Progenitor cell of endocrine pancreas (in vitro differentiated cells): ENCODE results near the gene SEC14L3. TPM values are rescaled to one million over a fixed set of nuclear protein-coding genes. Genes with fewer than 3 reads are reported as not detected.

Experiments
- DNase-seq: peaks from one replicate; pipeline ENCODE4 v3.0.0; 2021; ENCODE audit warnings: low spot score; ENCODE audit not compliant: unreplicated experiment
- H3K27ac Mint-ChIP-seq: 2 replicates; pipeline ENCODE4 v1.8.0; 2021; ENCODE audit warnings: mild to moderate bottlenecking, moderate library complexity, mixed read lengths
- H3K27me3 Mint-ChIP-seq: 2 replicates; pipeline ENCODE4 v1.8.0; 2021; ENCODE audit warnings: mixed read lengths
- H3K36me3 Mint-ChIP-seq: 2 replicates; pipeline ENCODE4 v1.8.0; 2022; ENCODE audit warnings: mixed read lengths; ENCODE audit not compliant: insufficient read depth
- H3K4me1 Mint-ChIP-seq: 2 replicates; pipeline ENCODE4 v1.8.0; 2021; ENCODE audit warnings: low read depth, mixed read lengths
- H3K4me3 Mint-ChIP-seq: 2 replicates; pipeline ENCODE4 v1.8.0; 2021; ENCODE audit warnings: low read depth, mild to moderate bottlenecking, moderate library complexity, mixed read lengths
- H3K9me3 Mint-ChIP-seq: 2 replicates; pipeline ENCODE4 v1.8.0; 2021; ENCODE audit warnings: low read depth, mixed read lengths
- total RNA-seq: library from RNA; stranded (reverse); gene quantifications from 2 replicates; pipeline ENCODE4 v1.2.1, GENCODE V29; 2021
- TF ChIP-seq, protein P1 (sequence below): fragments of 200-600 bp; sonication (generic); IDR thresholded peaks from one replicate; pipeline ENCODE4 v1.5.0; 2021; ENCODE audit warnings: antibody characterized with exemption, mild to moderate bottlenecking; ENCODE audit not compliant: unreplicated experiment

Gene SEC14L3
- total RNA-seq, 1 donor from 2014 or later = not detected

DNA sequence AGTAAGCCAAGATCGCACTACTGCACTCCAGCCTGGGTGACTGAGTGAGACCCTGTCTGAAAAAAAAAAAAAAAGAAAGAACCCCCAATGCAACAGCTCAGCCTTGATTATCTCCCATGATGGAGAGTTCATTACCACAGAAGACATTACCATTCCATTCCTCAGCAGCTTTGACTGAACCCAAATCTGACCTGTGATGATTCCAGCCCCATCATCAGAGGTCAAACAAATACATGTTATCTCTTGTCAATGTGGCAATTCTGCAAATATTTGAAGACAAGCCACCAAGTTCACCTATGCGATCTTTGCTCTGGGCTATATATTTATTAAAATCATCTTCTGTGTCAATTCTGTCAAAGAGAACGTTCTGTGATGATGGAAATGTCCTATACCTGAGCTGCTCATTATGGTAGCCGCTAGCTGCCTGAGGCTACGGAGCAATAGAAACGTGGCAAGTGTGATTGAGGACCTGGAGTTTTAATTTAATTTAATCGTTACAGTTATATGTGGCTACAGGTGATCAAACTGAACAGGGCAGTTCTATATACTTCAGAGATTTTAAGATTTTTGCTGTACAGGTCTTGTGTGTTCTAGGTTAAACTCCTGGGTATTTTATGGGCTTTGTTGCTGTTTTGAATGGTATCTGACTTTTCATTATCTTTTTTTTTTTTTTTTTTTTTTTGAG lies 25.8 kb upstream of the SEC14L3 start:
- no peak overlapping the region for H3K27ac Mint-ChIP-seq
- H3K27me3 Mint-ChIP-seq = peaks cover 11% of the 10 kb centered on the region
- H3K4me3 Mint-ChIP-seq = no peak overlapping the region
- H3K36me3 Mint-ChIP-seq = no peaks in the 10 kb centered on the region
- DNase-seq = no peak
- no peaks in the 10 kb centered on the region for H3K4me1 Mint-ChIP-seq
- TF ChIP-seq, protein P1, sequence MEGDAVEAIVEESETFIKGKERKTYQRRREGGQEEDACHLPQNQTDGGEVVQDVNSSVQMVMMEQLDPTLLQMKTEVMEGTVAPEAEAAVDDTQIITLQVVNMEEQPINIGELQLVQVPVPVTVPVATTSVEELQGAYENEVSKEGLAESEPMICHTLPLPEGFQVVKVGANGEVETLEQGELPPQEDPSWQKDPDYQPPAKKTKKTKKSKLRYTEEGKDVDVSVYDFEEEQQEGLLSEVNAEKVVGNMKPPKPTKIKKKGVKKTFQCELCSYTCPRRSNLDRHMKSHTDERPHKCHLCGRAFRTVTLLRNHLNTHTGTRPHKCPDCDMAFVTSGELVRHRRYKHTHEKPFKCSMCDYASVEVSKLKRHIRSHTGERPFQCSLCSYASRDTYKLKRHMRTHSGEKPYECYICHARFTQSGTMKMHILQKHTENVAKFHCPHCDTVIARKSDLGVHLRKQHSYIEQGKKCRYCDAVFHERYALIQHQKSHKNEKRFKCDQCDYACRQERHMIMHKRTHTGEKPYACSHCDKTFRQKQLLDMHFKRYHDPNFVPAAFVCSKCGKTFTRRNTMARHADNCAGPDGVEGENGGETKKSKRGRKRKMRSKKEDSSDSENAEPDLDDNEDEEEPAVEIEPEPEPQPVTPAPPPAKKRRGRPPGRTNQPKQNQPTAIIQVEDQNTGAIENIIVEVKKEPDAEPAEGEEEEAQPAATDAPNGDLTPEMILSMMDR = no peak
- no peaks in the 10 kb centered on the region for H3K9me3 Mint-ChIP-seq

DNA sequence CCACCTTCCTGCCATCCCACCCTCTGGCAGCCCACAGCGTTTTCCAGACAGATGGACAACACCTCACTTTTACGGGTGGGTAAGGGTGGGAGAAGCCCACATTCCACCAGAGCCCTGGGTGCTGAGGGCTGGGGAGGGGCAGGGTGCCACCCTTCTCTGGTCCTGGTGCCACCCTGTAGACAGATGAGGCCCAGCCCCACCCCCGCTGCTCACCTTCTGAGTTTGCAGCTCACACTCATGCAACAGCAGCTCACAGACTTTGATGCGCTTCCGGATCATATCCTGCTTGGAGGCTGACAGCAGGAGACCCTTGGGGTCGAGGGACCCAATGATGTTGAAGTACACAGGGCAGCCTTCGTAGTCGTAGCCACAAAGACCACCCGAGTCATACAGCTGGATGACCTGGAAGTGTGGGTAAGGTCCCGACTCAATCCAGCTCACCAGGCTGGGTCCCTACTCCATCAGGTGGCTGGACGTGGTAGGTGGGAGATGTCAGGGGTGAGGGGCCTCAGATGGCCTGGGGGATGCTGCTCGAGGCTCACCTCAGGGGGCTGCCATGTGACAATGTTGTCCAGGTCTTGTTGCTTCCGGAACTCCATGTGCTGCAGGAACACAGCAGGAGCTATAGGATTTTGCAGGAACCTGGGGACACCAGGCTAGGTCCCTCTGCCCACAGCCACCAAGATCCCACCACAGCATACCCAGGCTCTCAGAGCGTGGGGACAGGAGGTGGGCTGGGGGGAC lies 23.4 kb upstream of the SEC14L3 start:
- H3K9me3 Mint-ChIP-seq = no peaks in the 10 kb centered on the region
- no peak overlapping the region for H3K27ac Mint-ChIP-seq
- H3K4me1 Mint-ChIP-seq = no peaks in the 10 kb centered on the region
- no peaks in the 10 kb centered on the region for H3K36me3 Mint-ChIP-seq
- H3K4me3 Mint-ChIP-seq = no peak overlapping the region
- DNase-seq = no peak
- H3K27me3 Mint-ChIP-seq = peaks cover 14% of the 10 kb centered on the region
- TF ChIP-seq, protein P1 = no peak

DNA sequence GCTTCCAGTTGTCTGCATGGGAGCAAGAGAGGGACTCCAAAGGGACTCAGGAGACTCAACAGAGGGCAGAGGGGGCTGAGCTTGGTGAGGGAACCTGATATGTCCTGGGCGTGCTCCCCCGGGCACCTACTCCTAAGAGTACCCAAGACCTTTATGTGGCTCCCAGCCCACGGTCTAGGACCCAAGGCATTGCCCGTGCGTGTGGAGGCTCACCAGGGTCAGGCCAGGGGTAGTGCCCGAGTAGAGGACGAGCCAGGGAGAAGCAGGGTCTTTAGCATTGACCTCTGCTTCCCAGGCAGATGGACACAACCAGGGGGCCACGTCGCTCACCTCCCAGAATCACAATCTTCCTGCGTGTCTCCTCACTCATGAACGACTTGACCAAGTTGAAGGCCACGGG lies 20.3 kb upstream of the SEC14L3 start:
- no peaks in the 10 kb centered on the region for H3K36me3 Mint-ChIP-seq
- H3K27ac Mint-ChIP-seq = no peak overlapping the region
- H3K4me3 Mint-ChIP-seq = no peak overlapping the region
- no peaks in the 10 kb centered on the region for H3K4me1 Mint-ChIP-seq
- H3K27me3 Mint-ChIP-seq = peaks cover 6% of the 10 kb centered on the region
- no peak for DNase-seq
- TF ChIP-seq, protein P1 = no peak
- H3K9me3 Mint-ChIP-seq = no peaks in the 10 kb centered on the region

DNA sequence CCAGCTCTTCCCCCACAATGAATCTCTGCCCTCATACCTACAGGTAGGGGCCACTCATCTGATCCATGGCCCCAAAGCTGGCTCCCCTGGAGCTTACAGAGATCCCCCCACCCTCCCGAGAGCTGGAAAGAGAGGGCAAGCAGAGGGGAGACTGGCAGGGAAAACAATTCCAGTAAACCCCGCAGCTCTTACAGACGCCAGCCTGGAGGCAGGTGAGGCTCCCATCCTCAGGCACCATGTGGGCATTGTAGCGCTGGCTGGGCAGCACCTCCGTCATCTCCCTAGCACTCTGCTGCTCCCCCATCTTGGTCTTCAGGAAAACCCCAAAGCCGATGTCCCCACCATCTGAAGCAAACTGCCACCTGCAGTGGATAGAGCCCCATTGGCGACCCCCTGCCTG lies 19.6 kb upstream of the SEC14L3 start:
- Mint-ChIP-seq H3K4me3 (no peak overlapping the region), H3K27me3 (peaks cover 6% of the 10 kb centered on the region), H3K27ac (no peak overlapping the region), H3K9me3 (no peaks in the 10 kb centered on the region), H3K36me3 (no peaks in the 10 kb centered on the region), H3K4me1 (no peaks in the 10 kb centered on the region)
- DNase-seq = no peak
- TF ChIP-seq, protein P1 = no peak

DNA sequence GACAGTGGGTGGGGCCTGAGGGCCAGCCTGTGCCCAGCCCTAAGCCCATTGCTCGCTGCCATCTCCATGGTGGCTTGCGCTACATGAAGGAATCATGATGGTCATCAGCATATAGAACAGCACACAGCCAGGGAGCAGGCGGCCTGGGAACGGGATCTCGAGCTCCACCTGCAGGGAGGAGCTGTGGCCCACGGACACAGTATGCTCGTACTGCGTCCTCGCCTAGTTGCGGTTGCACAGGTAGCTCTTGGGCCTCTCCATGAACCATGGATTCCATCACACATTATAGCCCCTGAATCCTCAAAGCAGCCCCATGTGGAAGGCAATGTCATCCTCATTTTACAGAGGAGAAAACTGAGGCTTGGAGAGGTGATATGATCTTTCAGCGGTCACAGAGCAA lies 18.6 kb upstream of the SEC14L3 start:
- Mint-ChIP-seq H3K36me3 (no peaks in the 10 kb centered on the region), H3K4me1 (no peaks in the 10 kb centered on the region), H3K4me3 (no peak overlapping the region), H3K27ac (no peak overlapping the region), H3K27me3 (peaks cover 6% of the 10 kb centered on the region), H3K9me3 (no peaks in the 10 kb centered on the region)
- DNase-seq = no peak
- TF ChIP-seq, protein P1 = peak; percentile 19
